Fibroblast of villous mesenchyme (primary cell): ENCODE measurements around the gene SUFU. TPM values are rescaled to one million over a fixed set of nuclear protein-coding genes. Genes with fewer than 3 reads are reported as not detected.

Experiments
- DNase-seq: peaks from one replicate; pipeline ENCODE4 v3.0.0-alpha.2; 2010; ENCODE audit warnings: low read depth
- H3K4me3 ChIP-seq: 2 replicates; pipeline ENCODE4 v1.5.1; 2011; ENCODE audit warnings: low read depth, mild to moderate bottlenecking, low read length
- CTCF ChIP-seq: IDR thresholded peaks from 2 replicates; pipeline ENCODE4 v1.5.1; 2012; ENCODE audit warnings: low read depth, mild to moderate bottlenecking, low read length; ENCODE audit not compliant: insufficient read depth
- total RNA-seq: library from RNA; depleted of rRNA; stranded (reverse); fragments of >200 nt; gene quantifications from 2 replicates; pipeline ENCODE4 v1.2.3, GENCODE V29; 2012

The SUFU gene
- total RNA-seq, 1 donor = 3.9 TPM

GRCh38 chr10:102480396-102480795 lies 23.4 kb upstream of the SUFU start:
- DNase-seq = no peak
- no peak overlapping the region for H3K4me3 ChIP-seq
- no peak for TF ChIP-seq CTCF

GRCh38 chr10:102484021-102484420 lies 19.8 kb upstream of the SUFU start:
- no peak overlapping the region for H3K4me3 ChIP-seq
- no peak for DNase-seq
- TF ChIP-seq CTCF = no peak

- no peak for TF ChIP-seq CTCF
- DNase-seq = no peak
- H3K4me3 ChIP-seq = no peak overlapping the region
Measured at GRCh38 chr10:102485093-102485784, 18.5 kb upstream of the SUFU start.

- TF ChIP-seq CTCF = no peak
- no peak overlapping the region for H3K4me3 ChIP-seq
- no peak for DNase-seq
Measured at GRCh38 chr10:102491136-102491535, 12.6 kb upstream of the SUFU start.

- DNase-seq = no peak
- H3K4me3 ChIP-seq = no peak overlapping the region
Measured at GRCh38 chr10:102492344-102492939, 11.3 kb upstream of the SUFU start.

GRCh38 chr10:102492983-102493382 lies 10.8 kb upstream of the SUFU start:
- no peak for DNase-seq
- H3K4me3 ChIP-seq = no peak overlapping the region
- no peak for TF ChIP-seq CTCF

More at GRCh38 chr10:102492344-102492939, 11.3 kb upstream of the SUFU start:
- TF ChIP-seq CTCF = no peak
